HL-60 (cell line): ENCODE data around the gene TMC6.

Experiments
- DNase-seq, 2 experiments: peaks; one replicate each; pipeline ENCODE4 v3.0.0-alpha.2; 2010 to 2020; ENCODE audit warnings: low read depth in 1 of 2, low spot score in 1 of 2
- H3K27ac ChIP-seq: fragments of 250-450 bp; sonication (Bioruptor Pico); replicated peaks from 2 replicates; pipeline ENCODE4 v1.5.1; 2020; ENCODE audit warnings: mild to moderate bottlenecking, moderate library complexity
- H3K27me3 ChIP-seq: fragments of 250-450 bp; sonication (Bioruptor Pico); 2 replicates; pipeline ENCODE4 v1.5.1; 2021; ENCODE audit warnings: mild to moderate bottlenecking, moderate library complexity; ENCODE audit not compliant: insufficient read depth, poor library complexity, severe bottlenecking
- H3K4me3 ChIP-seq: replicated peaks from 2 replicates; pipeline ENCODE4 v1.5.1; 2011; ENCODE audit warnings: mild to moderate bottlenecking, control low read depth, low read length; ENCODE audit not compliant: insufficient read depth
- CTCF ChIP-seq: IDR thresholded peaks from one replicate; pipeline ENCODE4 v1.5.1; 2011; ENCODE audit warnings: low read length, control low read depth, inconsistent platforms; ENCODE audit not compliant: insufficient read depth
- GABPA ChIP-seq: IDR thresholded peaks from 2 replicates; pipeline ENCODE4 v1.6.1; 2012; ENCODE audit warnings: low read depth
- POLR2AphosphoS5 ChIP-seq: IDR thresholded peaks from 2 replicates; pipeline ENCODE4 v1.6.1; 2012; ENCODE audit warnings: low read depth
- SPI1 ChIP-seq: IDR thresholded peaks from 2 replicates; pipeline ENCODE4 v1.6.1; 2012; ENCODE audit warnings: low read depth, mild to moderate bottlenecking, borderline replicate concordance
- TF ChIP-seq, protein P1 (sequence below): IDR thresholded peaks from 2 replicates; pipeline ENCODE4 v1.6.1; 2012; ENCODE audit warnings: low read depth; ENCODE audit not compliant: insufficient replicate concordance

TMC6 gene

GRCh38 chr17:78107976-78108725 lies 20.4 kb downstream of the TMC6 start:
- Histone ChIP-seq H3K4me3 (no peak overlapping the region), H3K27ac (no peak overlapping the region), H3K27me3 (no peaks in the 10 kb centered on the region)
- no peak for DNase-seq
- TF ChIP-seq POLR2AphosphoS5, result no peak
- TF ChIP-seq CTCF, result no peak
- TF ChIP-seq SPI1, result no peak
- no peak for TF ChIP-seq GABPA
- TF ChIP-seq, protein P1, sequence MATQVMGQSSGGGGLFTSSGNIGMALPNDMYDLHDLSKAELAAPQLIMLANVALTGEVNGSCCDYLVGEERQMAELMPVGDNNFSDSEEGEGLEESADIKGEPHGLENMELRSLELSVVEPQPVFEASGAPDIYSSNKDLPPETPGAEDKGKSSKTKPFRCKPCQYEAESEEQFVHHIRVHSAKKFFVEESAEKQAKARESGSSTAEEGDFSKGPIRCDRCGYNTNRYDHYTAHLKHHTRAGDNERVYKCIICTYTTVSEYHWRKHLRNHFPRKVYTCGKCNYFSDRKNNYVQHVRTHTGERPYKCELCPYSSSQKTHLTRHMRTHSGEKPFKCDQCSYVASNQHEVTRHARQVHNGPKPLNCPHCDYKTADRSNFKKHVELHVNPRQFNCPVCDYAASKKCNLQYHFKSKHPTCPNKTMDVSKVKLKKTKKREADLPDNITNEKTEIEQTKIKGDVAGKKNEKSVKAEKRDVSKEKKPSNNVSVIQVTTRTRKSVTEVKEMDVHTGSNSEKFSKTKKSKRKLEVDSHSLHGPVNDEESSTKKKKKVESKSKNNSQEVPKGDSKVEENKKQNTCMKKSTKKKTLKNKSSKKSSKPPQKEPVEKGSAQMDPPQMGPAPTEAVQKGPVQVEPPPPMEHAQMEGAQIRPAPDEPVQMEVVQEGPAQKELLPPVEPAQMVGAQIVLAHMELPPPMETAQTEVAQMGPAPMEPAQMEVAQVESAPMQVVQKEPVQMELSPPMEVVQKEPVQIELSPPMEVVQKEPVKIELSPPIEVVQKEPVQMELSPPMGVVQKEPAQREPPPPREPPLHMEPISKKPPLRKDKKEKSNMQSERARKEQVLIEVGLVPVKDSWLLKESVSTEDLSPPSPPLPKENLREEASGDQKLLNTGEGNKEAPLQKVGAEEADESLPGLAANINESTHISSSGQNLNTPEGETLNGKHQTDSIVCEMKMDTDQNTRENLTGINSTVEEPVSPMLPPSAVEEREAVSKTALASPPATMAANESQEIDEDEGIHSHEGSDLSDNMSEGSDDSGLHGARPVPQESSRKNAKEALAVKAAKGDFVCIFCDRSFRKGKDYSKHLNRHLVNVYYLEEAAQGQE, result no peak

- H3K27me3 ChIP-seq, result no peaks in the 10 kb centered on the region
- DNase-seq, result no peak
- no peak overlapping the region for H3K4me3 ChIP-seq
- TF ChIP-seq, protein P1, result no peak
- no peak for TF ChIP-seq SPI1
- no peak for TF ChIP-seq POLR2AphosphoS5
- TF ChIP-seq GABPA, result no peak
- no peak for TF ChIP-seq CTCF
- H3K27ac ChIP-seq, result no peak overlapping the region
These were observed 21.1 kb downstream of the TMC6 start for GRCh38 chr17:78107457-78107856.

GRCh38 chr17:78106211-78106610 lies 22.3 kb downstream of the TMC6 start:
- Histone ChIP-seq H3K4me3 (no peak overlapping the region), H3K27me3 (no peaks in the 10 kb centered on the region), H3K27ac (no peak overlapping the region)
- TF ChIP-seq POLR2AphosphoS5 (no peak), GABPA (no peak), SPI1 (no peak), CTCF (no peak)
- TF ChIP-seq, protein P1, result no peak
- no peak for DNase-seq
